Uterus (tissue), 2 donors: ENCODE results near the gene MIF4GD.

Source experiments
- CTCF ChIP-seq, 4 experiments: fragments of 200-600 bp in 2 of 4; fragments of 450-650 bp in 2 of 4; sonication (generic) in 2 of 4; IDR thresholded peaks; one replicate each; pipeline ENCODE4 v1.5.1; 2016 to 2019; ENCODE audit warnings: antibody characterized with exemption in 4 of 4, mild to moderate bottlenecking in 2 of 4, moderate library complexity in 1 of 4
- POLR2A ChIP-seq, 2 donors: fragments of 450-650 bp; IDR thresholded peaks; one replicate each; pipeline ENCODE4 v1.6.1; 2016; ENCODE audit warnings: antibody characterized with exemption in 2 of 2, mild to moderate bottlenecking in 1 of 2, moderate library complexity in 1 of 2

GRCh38 chr17:75225016-75225415, 46.0 kb downstream of the MIF4GD start:
- TF ChIP-seq CTCF (IDR thresholded peaks at IDR 0.05) = no peak
- no peak for TF ChIP-seq POLR2A (IDR thresholded peaks at IDR 0.05)
